Erythroblast (primary cell): ENCODE data around the gene TKT.

ENCODE experiments used
- GATA1 ChIP-seq: IDR thresholded peaks from 2 replicates; pipeline ENCODE4 v1.6.1; 2011; ENCODE audit warnings: low read depth, mild to moderate bottlenecking, control low read depth, low read length, moderate library complexity
- POLR2A ChIP-seq: IDR thresholded peaks from 2 replicates; pipeline ENCODE4 v1.6.1; 2011; ENCODE audit warnings: mild to moderate bottlenecking, low read length

DNA sequence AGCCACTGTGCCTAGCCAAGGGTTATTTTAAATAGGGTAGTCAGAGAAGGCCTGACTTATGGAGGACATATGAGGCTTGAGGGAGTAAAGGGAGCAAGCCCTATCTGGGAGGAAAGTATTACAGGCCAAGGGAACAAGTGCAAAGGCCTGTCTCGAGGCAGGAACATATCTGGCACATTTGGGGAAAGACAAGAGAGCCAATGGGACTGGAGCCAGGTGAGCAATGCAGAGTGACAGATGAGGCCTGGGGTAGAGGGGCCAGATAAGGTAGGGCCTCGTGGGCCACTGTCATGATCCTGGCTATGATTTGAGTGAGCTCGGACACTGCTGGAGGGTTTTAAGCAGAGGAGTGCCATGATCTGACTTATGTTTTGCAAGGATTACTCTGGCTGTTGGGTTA lies 47.7 kb upstream of the TKT start:
- TF ChIP-seq POLR2A (no peak), GATA1 (no peak)
